ENCODE results near the gene STX4.
A peak's percentile ranks its signal among the peaks of the same experiment; 100 is the strongest.

Gene STX4

DNA sequence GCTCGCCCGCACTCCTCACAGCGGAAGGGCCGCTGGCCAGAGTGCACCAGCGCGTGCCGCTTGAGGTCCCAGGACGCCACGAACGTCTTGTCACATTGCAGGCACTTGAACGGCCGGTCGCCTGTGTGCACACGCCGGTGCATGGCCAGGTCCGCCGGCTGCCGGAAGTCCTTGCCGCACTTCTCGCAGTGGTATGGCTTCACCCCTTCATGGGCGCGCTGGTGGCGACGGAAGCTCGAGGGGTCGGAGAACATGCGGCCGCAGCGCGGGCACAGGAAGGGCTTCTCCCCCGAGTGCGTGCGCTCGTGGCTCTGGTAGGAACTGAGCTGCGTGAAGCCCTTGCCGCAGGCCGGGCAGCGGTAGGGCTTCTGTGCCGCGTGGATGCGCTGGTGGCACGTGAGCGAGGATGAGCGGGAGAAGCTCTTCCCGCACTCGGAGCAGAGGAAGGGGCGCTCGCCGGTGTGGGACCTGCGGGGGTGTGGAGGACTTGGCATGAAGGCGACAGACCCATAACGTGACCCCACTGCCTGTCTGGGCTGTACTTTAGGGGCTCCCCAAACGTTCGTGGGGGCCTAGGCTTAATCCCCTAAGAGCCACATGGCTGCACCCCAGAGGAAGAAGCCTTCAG lies 28.6 kb downstream of the STX4 start:
- POLR2A ChIA-PET (ENCODE audit: low non-redundant PET) = no interaction called here
- TF ChIP-seq, protein P1, sequence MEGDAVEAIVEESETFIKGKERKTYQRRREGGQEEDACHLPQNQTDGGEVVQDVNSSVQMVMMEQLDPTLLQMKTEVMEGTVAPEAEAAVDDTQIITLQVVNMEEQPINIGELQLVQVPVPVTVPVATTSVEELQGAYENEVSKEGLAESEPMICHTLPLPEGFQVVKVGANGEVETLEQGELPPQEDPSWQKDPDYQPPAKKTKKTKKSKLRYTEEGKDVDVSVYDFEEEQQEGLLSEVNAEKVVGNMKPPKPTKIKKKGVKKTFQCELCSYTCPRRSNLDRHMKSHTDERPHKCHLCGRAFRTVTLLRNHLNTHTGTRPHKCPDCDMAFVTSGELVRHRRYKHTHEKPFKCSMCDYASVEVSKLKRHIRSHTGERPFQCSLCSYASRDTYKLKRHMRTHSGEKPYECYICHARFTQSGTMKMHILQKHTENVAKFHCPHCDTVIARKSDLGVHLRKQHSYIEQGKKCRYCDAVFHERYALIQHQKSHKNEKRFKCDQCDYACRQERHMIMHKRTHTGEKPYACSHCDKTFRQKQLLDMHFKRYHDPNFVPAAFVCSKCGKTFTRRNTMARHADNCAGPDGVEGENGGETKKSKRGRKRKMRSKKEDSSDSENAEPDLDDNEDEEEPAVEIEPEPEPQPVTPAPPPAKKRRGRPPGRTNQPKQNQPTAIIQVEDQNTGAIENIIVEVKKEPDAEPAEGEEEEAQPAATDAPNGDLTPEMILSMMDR (conservative IDR thresholded peaks at IDR 0.05; ENCODE audit: low read depth) = no peak
- no peak for DNase-seq (ENCODE audit: low spot score)
- H3K27ac ChIP-seq = peak overlapping the region; percentile 10; the same call in 1 of the 2 replicates
- CTCF ChIA-PET = no interaction called here

DNA sequence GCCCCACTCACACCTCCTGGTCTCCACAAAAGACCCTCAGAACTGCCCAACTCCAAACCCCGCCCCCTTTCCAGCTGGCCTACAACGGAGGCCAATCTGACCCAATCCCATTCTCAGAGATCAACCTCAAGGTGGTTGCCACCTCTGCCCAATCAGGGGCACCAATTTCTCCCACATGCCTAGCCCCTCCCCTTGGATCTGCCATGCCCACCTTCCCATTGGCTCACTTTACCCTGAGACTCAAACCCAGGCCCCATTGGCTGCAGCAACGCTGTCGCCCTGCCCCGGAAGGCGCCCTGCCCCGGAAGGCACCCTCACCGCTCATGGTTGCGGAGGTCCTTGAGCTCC lies 30.1 kb downstream of the STX4 start:
- TF ChIP-seq, protein P1 (conservative IDR thresholded peaks at IDR 0.05; ENCODE audit: low read depth) = no peak
- ChIA-PET POLR2A (ENCODE audit: low non-redundant PET) (no interaction called here), CTCF (no interaction called here)
- peak overlapping the region; percentile 96 for H3K27ac ChIP-seq
- DNase-seq (ENCODE audit: low spot score) = no peak

DNA sequence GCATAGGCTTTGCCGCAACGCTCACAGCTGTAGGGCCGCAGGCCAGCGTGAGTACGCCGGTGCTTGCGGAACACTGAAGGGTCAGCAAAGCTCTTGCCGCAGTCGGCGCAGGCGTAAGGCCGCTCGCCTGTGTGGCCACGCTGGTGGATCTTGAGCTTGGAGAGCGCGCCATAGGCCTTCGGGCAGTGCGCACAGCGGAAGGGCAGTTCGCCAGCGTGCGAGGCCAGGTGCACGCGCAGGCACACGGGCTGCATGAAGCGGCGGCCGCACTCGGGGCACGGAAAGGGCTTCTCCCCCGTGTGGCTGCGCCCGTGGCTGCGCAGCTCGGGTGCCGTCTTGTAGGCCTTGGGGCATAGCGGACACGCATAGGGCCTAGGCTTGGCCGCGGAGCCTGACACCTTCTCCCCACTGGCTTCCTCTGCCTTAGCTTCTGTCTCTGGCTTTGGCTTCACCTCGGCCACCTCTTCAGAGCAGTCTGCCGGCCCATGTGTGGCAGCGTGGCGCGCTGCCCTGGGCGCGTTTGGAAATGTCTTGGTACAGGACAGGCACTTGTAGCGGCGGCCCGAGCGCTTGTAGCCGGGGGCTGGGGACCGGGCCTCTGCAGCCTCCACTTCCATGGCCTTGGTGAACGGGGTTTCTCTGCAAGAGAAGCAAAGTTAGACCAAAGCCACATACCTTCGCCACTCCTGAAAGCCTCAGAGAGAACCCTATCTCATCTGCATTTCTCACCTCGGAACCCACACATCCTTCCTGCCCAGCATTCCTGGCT lies 30.7 kb downstream of the STX4 start:
- DNase-seq (ENCODE audit: low spot score) = no peak

DNA sequence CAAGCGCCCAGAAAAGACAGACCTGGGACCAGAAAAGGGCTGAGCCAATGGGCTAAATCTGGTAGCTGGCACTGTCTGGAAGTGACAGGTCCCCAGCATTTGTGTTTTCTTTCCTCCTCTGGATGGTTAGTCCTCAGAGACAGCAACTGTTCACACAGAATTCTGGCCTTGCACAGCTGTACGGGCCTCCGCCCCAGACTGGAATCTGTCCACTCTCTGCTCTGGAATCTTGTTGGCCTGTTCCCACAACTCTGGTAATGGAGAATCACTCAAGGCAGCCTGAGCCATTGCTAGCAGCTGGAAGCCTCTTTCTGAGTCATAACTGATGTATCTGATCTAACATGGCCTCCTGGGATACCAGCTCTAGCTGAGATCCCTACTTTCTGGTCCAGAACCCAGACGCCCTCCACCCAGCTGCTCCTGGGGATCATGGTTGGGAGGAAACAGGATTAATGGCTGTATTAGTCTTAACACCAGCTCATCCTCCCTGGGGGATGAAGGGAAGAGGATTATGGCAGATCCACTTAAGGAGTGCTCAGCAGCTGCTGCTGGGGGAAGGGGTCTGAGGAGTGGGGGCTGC lies 31.6 kb downstream of the STX4 start:
- peak; percentile 79 for DNase-seq (ENCODE audit: low spot score)
- ChIA-PET CTCF (interaction anchor here (0.6 to 1.1 kb wide), 3 partner anchors 12 to 115 kb away, joined by 3 read pairs; no protein-coding TSS in a partner anchor), POLR2A (ENCODE audit: low non-redundant PET) (interaction anchor here (0.9 kb wide), 1 partner anchor 68 kb away, joined by 3 read pairs; no protein-coding TSS in a partner anchor)
- TF ChIP-seq, protein P1 (conservative IDR thresholded peaks at IDR 0.05; ENCODE audit: low read depth) = no peak
- H3K27ac ChIP-seq = peak overlapping the region; percentile 96

More for the DNA sequence above, 30.7 kb downstream of the STX4 start:
- CTCF ChIA-PET = interaction anchor here (0.8 to 1.1 kb wide), 2 partner anchors 12 to 79 kb away, joined by 3 read pairs; partner anchors contain the start of gene HSD3B7
- POLR2A ChIA-PET (ENCODE audit: low non-redundant PET) = no interaction called here
- TF ChIP-seq, protein P1 (conservative IDR thresholded peaks at IDR 0.05; ENCODE audit: low read depth) = no peak
- peak overlapping the region; percentile 96 for H3K27ac ChIP-seq

DNA sequence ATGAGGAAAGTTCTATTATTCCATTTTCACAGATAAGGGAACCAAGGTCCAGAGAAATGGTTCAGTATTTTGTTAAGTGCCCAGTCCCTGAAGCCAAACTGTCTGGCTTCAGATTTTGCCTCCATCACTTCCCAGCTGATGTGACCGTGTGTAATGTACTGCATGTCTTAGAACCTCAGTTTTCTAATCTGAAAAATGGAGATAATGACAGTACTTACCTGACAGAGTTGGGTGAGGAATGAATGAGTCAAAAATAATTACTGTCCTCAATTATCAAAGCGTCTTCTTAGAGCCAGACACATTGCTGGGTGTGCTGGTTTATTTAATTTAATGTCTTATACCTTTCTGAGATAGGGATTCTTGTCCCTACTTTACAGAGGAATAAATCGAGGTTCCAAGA lies 34.0 kb downstream of the STX4 start:
- TF ChIP-seq, protein P1 (conservative IDR thresholded peaks at IDR 0.05; ENCODE audit: low read depth) = no peak
- CTCF ChIA-PET = interaction anchor here (0.6 kb wide), 1 partner anchor 83 kb away, joined by 3 read pairs; the partner anchor contains the start of gene HSD3B7
- POLR2A ChIA-PET (ENCODE audit: low non-redundant PET) = no interaction called here
- no peak for DNase-seq (ENCODE audit: low spot score)
- peak overlapping the region; percentile 47; the same call in 1 of the 2 replicates for H3K27ac ChIP-seq

DNA sequence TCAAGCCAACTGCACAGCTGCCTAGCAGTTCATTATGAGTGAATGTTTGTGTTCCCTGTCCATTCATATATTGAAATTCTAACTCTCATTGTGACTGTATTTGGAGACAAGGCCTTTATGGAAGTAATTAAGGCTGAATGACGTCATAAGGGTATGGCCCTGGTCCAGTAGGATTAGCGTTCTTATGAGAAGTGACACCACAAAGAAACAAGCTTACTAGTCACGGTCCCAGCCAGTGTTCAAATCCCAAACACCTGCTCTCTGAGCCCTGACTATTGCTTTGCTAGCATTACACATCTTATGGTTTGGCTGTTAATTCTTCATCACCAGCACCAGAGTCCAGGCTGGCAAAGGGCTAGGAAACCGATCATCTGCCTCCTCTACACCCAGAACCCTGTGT lies 38.5 kb downstream of the STX4 start:
- CTCF ChIA-PET = interaction anchor here (0.8 kb wide), 1 partner anchor 86 kb away, joined by 5 read pairs; no protein-coding TSS in a partner anchor
- peak overlapping the region; percentile 93 for H3K27ac ChIP-seq
- DNase-seq (ENCODE audit: low spot score) = no peak
- TF ChIP-seq, protein P1 (conservative IDR thresholded peaks at IDR 0.05; ENCODE audit: low read depth) = no peak
- POLR2A ChIA-PET (ENCODE audit: low non-redundant PET) = no interaction called here

All from RWPE1 (cell line).